ENCODE results near the gene MACROD2.

The MACROD2 gene

GRCh38 chr20:15317546-15318232 lies 1322.4 kb downstream of the MACROD2 start:
- H3K4me3 ChIP-seq (ENCODE audit: low read depth, low read length), result no peak overlapping the region
- DNase-seq (ENCODE audit: low read depth), result no peak
- no peak for TF ChIP-seq CTCF (conservative IDR thresholded peaks at IDR 0.05; ENCODE audit: low read depth, low read length)

DNA sequence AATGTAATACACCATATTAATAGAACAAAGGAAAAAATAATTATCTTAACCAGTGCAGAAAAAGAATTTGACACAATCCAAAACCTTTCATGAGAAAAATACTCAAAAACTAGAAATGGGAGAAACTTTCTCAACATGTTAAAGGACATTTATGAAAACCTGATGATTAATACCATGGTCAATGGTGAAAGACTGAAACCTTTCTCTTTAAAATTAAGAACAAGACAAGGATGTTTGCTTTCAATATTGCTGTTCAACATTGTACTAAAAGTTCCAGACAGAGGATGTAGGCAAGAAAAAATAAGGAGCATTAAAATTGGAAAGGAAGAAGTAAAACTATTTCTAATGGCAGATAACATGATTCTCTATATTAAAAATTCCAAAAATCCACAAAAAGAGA lies 1323.4 kb downstream of the MACROD2 start:
- no peak for TF ChIP-seq CTCF (conservative IDR thresholded peaks at IDR 0.05; ENCODE audit: low read depth, low read length)
- DNase-seq (ENCODE audit: low read depth), result no peak
- no peak overlapping the region for H3K4me3 ChIP-seq (ENCODE audit: low read depth, low read length)

GRCh38 chr20:15319439-15319838 lies 1324.1 kb downstream of the MACROD2 start:
- no peak for DNase-seq (ENCODE audit: low read depth)
- no peak for TF ChIP-seq CTCF (conservative IDR thresholded peaks at IDR 0.05; ENCODE audit: low read depth, low read length)
- H3K4me3 ChIP-seq (ENCODE audit: low read depth, low read length), result no peak overlapping the region

- no peak overlapping the region for H3K4me3 ChIP-seq (ENCODE audit: low read depth, low read length)
- no peak for TF ChIP-seq CTCF (conservative IDR thresholded peaks at IDR 0.05; ENCODE audit: low read depth, low read length)
- no peak for DNase-seq (ENCODE audit: low read depth)
These were observed 1325.6 kb downstream of the MACROD2 start for GRCh38 chr20:15320941-15321340.

- no peak for DNase-seq (ENCODE audit: low read depth)
- TF ChIP-seq CTCF (conservative IDR thresholded peaks at IDR 0.05; ENCODE audit: low read depth, low read length), result no peak
- no peak overlapping the region for H3K4me3 ChIP-seq (ENCODE audit: low read depth, low read length)
These were observed 1331.8 kb downstream of the MACROD2 start for GRCh38 chr20:15327123-15327522.

GRCh38 chr20:15328084-15328483 lies 1332.8 kb downstream of the MACROD2 start:
- no peak overlapping the region for H3K4me3 ChIP-seq (ENCODE audit: low read depth, low read length)
- TF ChIP-seq CTCF (conservative IDR thresholded peaks at IDR 0.05; ENCODE audit: low read depth, low read length), result no peak
- DNase-seq (ENCODE audit: low read depth), result no peak

- H3K4me3 ChIP-seq (ENCODE audit: low read depth, low read length), result no peak overlapping the region
- TF ChIP-seq CTCF (conservative IDR thresholded peaks at IDR 0.05; ENCODE audit: low read depth, low read length), result no peak
- no peak for DNase-seq (ENCODE audit: low read depth)
These were observed 1337.4 kb downstream of the MACROD2 start for GRCh38 chr20:15332711-15333160.
